AG04450 (cell line): ENCODE measurements around the gene LMAN1L. TPM values are rescaled to one million over a fixed set of nuclear protein-coding genes. Genes with fewer than 3 reads are reported as not detected.

Experiments
- CTCF ChIA-PET: fragments of 300-600, 350-600 bp; formaldehyde crosslinking; extraction: SDS; loops from one replicate; lab custom pipeline; 2022; ENCODE audit warnings: antibody characterized with exemption, inconsistent platforms; lab: Charles Lee
- POLR2A ChIA-PET: fragments of 350-600 bp; formaldehyde crosslinking; extraction: SDS; loops from one replicate; lab custom pipeline; 2021; ENCODE audit warnings: antibody characterized with exemption, inconsistent platforms; lab: Yijun Ruan, JAX
- DNase-seq: peaks from one replicate; pipeline ENCODE4 v3.0.0-alpha.2; 2011; ENCODE audit warnings: low read depth, low spot score
- H3K27ac ChIP-seq: one replicate; pipeline ENCODE4 v1.5.1; 2012; ENCODE audit warnings: low read depth, low read length, control low read depth
- H3K27me3 ChIP-seq: one replicate; pipeline ENCODE4 v1.6.0; 2012; ENCODE audit warnings: low read length; ENCODE audit not compliant: control insufficient read depth, insufficient read depth
- H3K4me3 ChIP-seq: 2 replicates; pipeline ENCODE4 v1.5.1; 2011; ENCODE audit warnings: mild to moderate bottlenecking, low read depth, low read length, control low read depth
- H3K9me3 ChIP-seq: 2 replicates; pipeline ENCODE4 v1.5.1; 2012; ENCODE audit warnings: low read length; ENCODE audit not compliant: control insufficient read depth, insufficient read depth
- polyA plus RNA-seq: library from polyadenylated mRNA; depleted of rRNA; stranded (reverse); fragments of >200 nt; gene quantifications from 2 replicates; pipeline ENCODE4 v1.2.3, GENCODE V29; 2011
- TF ChIP-seq, protein P1 (sequence below): IDR thresholded peaks from 2 replicates; pipeline ENCODE4 v1.5.1; 2011; ENCODE audit warnings: low read depth, low read length, control low read depth, inconsistent platforms

The LMAN1L gene
- polyA plus RNA-seq, 1 experiment: not detected

DNA sequence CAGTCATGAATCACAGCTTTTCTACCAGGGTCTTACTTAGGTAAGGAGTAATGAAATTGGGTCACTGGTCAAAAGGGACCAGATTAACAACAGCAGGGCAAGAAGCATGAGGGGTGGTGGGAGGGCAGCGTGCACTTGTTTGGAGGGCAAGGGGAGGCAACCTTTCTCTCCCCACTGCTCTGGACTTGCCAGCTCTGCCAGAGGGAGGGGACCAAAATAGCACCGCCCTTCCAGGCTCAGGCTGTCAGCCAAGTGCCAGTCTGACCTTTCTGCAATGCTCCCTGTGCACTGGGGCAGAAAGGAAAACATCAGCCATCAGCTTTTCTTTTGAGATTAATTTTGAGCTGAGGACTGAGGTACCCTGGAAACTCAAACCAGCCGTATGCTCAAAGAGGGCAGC lies 34.8 kb downstream of the LMAN1L start:
- H3K9me3 ChIP-seq: no peaks in the 10 kb centered on the region
- no peak for DNase-seq
- ChIA-PET POLR2A (no interaction called here), CTCF (interaction anchor here (1.0 kb wide), 1 partner anchor 54 kb away, joined by 3 read pairs; no protein-coding TSS in a partner anchor)
- no peaks in the 10 kb centered on the region for H3K27me3 ChIP-seq
- TF ChIP-seq, protein P1, sequence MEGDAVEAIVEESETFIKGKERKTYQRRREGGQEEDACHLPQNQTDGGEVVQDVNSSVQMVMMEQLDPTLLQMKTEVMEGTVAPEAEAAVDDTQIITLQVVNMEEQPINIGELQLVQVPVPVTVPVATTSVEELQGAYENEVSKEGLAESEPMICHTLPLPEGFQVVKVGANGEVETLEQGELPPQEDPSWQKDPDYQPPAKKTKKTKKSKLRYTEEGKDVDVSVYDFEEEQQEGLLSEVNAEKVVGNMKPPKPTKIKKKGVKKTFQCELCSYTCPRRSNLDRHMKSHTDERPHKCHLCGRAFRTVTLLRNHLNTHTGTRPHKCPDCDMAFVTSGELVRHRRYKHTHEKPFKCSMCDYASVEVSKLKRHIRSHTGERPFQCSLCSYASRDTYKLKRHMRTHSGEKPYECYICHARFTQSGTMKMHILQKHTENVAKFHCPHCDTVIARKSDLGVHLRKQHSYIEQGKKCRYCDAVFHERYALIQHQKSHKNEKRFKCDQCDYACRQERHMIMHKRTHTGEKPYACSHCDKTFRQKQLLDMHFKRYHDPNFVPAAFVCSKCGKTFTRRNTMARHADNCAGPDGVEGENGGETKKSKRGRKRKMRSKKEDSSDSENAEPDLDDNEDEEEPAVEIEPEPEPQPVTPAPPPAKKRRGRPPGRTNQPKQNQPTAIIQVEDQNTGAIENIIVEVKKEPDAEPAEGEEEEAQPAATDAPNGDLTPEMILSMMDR: no peak
- H3K27ac ChIP-seq: no peak overlapping the region
- H3K4me3 ChIP-seq: no peak overlapping the region

DNA sequence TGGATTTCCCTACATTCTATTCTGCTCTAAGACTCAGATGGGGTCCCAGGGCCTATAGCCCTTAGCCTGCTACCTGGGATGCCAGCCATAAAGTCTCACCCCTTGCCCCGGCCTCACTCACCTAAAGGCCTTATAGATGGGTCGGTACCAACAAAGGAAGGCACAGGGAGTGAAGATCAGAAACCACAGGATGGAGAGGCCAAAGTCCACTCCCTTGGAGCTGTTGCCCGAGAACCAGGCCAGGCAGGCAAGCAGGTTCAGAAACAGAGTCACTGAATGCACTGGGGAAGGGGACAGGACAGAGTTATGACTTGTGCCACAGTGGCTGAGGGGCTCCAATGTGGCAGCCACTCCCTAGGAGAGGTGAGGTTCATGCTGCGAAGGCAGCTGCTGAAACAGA lies 37.8 kb downstream of the LMAN1L start:
- ChIA-PET POLR2A (no interaction called here), CTCF (no interaction called here)
- Histone ChIP-seq H3K9me3 (no peaks in the 10 kb centered on the region), H3K4me3 (no peak overlapping the region), H3K27ac (no peak overlapping the region), H3K27me3 (no peaks in the 10 kb centered on the region)
- TF ChIP-seq, protein P1: no peak
- no peak for DNase-seq

DNA sequence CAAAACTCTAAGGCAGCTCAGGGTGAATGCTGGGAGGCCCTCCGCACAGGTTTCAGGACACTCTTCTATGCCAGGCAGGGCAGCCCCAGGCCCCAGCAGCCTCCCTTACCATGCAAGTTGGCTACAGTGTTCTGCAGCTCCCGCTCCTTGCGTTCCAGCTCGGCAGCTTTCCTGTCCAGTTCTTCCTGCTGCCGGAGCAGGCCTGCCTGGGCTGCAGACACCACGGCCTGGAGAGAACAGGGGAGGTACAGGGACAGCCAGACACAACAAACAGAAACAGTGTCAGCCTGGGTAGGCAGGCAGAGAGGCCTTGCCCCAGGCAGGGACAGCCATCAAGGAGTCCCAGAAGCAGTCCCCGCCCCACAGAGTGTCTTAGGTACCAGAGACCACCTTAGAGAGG lies 39.3 kb downstream of the LMAN1L start:
- POLR2A ChIA-PET: no interaction called here
- DNase-seq: no peak
- TF ChIP-seq, protein P1: no peak
- CTCF ChIA-PET: no interaction called here
- H3K4me3 ChIP-seq: no peak overlapping the region
- no peak overlapping the region for H3K27ac ChIP-seq
- no peaks in the 10 kb centered on the region for H3K9me3 ChIP-seq
- no peaks in the 10 kb centered on the region for H3K27me3 ChIP-seq

DNA sequence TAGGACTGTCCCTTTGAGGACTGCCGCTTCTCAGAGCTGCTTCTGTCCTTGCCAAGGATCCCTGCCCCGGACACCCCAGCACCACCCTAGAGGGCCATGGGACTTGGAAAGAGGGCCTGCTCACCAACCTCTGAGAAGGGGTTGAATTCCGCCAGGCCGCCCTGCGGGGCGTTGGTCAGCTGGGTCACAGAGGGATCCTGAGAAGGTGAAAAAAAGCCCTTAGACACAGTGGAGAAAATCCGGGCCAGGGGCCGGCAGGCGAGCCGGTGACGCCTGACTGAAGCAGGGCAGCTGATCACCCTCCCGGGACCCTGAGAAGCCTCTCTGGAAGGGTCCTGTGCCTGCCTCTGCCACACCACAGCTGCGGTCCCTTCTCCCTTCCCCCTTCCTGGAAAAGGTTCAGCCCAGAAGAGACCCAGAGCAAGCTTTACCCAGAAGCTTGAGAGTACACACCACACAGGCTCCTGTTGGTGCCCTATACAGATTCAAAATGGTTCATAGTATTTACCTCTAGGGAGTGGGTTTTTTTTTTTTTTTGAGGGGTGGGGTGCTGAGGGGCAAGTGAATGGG lies 41.9 kb downstream of the LMAN1L start:
- no peak for DNase-seq
- Histone ChIP-seq H3K27me3 (no peaks in the 10 kb centered on the region), H3K9me3 (no peaks in the 10 kb centered on the region), H3K27ac (no peak overlapping the region), H3K4me3 (no peak overlapping the region)
- ChIA-PET POLR2A (no interaction called here), CTCF (no interaction called here)
- TF ChIP-seq, protein P1: no peak

DNA sequence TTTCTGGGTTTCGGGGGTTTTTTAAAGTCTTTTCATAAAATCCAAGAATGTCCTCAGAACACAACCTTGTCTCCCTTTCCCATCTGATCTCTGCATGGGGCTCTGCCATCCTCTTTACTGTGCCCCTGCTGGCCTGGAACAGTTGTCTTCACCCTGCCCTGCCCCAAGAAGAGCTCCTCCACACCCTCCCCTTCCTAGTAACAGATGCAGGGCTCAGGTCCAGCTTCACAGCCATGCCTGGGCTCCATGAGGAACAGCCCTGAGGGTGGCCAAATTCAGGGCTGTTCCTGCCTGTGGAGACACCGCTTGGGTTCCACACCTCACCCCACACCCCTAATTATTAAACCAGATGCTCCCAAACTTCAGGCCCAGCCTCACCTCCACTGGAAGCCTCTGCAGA lies 43.2 kb downstream of the LMAN1L start:
- ChIA-PET CTCF (interaction anchor here (0.7 to 1.7 kb wide), 4 partner anchors 17 to 95 kb away, joined by 3 to 6 read pairs (median 4); partner anchors contain the start of gene SCAMP2), POLR2A (interaction anchor here (0.7 kb wide), 1 partner anchor 12 kb away, joined by 8 read pairs; no protein-coding TSS in a partner anchor)
- H3K9me3 ChIP-seq: no peaks in the 10 kb centered on the region
- TF ChIP-seq, protein P1: no peak
- H3K4me3 ChIP-seq: no peak overlapping the region
- no peaks in the 10 kb centered on the region for H3K27me3 ChIP-seq
- DNase-seq: no peak
- H3K27ac ChIP-seq: no peak overlapping the region
